Endometrial microvascular endothelial cells (primary cell): ENCODE results near the gene MRPL24. TPM values are rescaled to one million over a fixed set of nuclear protein-coding genes. Genes with fewer than 3 reads are reported as not detected.

Source experiments
- in situ Hi-C: cut with HindIII; loops from 2 replicates; pipeline ENCODE4 v1.10.0; 2017; ENCODE audit warnings: low sequenced_read_pairs, low pct_unique_long_range_greater_than_20kb; ENCODE audit errors: inconsistent ontology term
- total RNA-seq: library from RNA; depleted of rRNA; stranded (reverse); fragments of >200 nt; gene quantifications from one replicate; pipeline ENCODE4 v1.2.3, GENCODE V29; 2015; ENCODE audit errors: inconsistent ontology term

Gene MRPL24
- total RNA-seq, 1 donor from 2014 or later, result 87.7 TPM

DNA sequence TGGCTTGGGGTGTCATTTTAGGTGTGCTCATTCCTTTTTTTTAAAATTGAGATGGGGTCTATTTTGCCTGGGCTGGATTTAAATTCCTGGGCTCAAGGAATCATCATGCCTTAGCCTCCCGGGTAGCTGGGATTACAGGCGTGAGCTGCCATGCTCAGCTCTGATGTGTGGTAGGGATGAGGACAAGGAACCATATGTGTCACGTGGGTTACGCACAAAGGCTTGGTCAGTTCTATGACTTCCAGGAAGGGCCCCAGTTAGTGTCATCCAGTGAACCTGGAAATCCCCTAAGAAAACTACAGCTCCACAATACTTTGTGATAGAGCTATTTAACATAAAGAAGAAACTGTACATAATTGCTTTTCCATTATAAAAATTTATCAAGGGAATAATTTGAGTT is 19.4 kb downstream of the MRPL24 start:
- in situ Hi-C loops, result no loop called here

DNA sequence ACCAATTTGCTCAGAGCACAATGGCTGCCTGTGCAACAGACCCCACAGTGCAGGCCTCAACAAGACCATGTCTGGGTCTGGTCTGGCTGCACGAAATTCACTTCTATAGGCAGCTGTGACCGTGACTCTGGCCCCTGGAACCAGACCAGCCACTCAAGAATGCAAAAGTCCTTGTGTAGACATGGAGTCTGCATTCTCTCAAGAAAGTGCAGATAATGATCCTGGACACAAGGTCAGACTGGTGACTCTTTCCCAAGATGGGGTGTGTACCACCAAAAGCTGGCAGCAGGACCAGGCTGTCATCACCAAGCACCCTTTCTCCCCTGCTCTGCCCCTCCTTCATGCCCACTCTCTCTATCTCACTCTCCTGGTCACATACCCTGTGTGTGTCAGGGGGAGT is 19.8 kb downstream of the MRPL24 start:
- in situ Hi-C loops, result no loop called here

- in situ Hi-C loops, result no loop called here
Measured at GRCh38 chr1:156717351-156717750, 23.5 kb downstream of the MRPL24 start.

- in situ Hi-C loops, result no loop called here
Measured at GRCh38 chr1:156714830-156715229, 26.1 kb downstream of the MRPL24 start.

DNA sequence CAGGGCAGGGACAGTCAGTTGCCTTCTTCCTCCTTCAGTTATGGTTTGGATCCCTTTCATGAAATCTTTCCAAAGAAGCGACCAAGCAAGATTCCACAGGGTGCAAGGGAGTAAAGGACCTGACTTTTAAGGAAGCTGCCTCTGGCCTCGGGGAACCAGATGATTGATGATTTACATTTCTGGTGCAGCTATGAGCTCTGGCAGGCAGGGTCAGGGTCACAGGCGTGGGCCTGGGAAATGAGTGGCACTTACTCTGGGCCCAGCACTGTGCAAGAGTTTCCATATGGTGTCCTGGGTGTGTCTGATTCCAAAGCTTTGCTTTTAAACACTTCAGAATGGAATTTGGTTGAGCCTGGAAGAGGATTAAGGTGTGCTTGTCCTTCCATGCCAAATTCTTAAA is 28.3 kb downstream of the MRPL24 start:
- in situ Hi-C loops, result no loop called here

DNA sequence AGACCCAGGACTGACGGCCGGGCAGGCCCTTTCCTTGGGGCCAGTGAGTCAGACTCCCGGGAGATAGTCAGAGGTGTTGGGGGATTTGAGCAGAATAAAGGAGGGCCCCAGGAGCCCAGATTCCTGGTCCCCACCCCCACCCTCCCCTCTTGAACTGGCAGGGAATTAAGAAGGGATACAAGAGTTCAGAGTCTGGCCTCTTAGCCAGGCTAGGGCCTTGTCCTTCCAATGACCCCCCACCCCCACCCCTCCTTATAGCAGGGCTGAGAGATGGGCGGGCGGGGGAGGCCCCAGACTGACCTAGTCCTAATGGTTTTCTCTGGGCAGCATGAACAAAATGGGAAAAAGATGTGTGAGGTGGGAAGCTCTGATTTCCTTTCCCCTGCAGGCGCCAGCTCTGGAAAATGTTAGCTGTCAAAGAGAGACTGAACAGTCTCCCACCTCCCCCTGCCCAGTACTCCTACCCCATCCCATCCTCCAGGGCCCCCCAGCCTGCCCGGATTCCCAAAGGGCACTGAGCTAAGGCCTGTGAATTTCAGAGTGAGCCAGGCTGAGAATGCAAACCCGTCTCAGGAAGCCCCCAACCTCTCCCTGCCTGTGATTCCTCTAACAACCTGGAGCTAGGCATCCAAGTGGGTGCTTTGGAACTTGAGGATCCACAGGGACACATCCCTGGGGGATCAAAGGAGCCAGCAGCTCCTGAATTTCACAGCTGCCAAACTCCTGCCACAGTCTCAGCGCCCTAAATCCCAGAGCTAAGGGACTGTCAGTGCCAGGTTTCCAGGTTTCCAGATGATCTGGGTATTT is 29.7 kb downstream of the MRPL24 start:
- in situ Hi-C loops, result no loop called here

GRCh38 chr1:156709757-156710489 is 31.0 kb downstream of the MRPL24 start:
- in situ Hi-C loops, result no loop called here

DNA sequence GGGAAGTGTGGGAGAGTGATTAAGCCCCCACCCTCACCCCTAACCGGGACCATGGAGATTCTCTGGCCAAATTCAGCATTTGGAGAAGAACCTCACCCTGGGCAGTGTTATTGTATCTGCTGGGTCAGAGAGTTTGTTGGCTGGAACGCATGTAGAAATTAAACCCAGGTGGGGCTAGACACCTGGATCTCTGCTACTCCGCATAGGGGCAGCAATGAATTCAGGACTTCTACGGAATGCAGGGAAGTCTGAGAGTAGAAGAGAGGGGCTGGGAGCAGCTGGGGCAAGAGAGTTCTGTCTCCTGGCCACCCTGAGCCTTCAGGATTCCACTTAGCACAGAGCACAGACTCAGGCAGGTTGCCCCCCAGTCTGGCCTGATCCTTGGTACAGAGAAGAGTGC is 31.9 kb downstream of the MRPL24 start:
- in situ Hi-C loops, result no loop called here

- in situ Hi-C loops, result no loop called here
Measured at GRCh38 chr1:156708218-156708661, 32.6 kb downstream of the MRPL24 start.

- in situ Hi-C loops, result no loop called here
Measured at GRCh38 chr1:156707417-156708217, 33.3 kb downstream of the MRPL24 start.

- in situ Hi-C loops, result no loop called here
Measured at GRCh38 chr1:156706657-156707416, 34.1 kb downstream of the MRPL24 start.

- in situ Hi-C loops, result no loop called here
Measured at GRCh38 chr1:156705918-156706656, 34.8 kb downstream of the MRPL24 start.

- in situ Hi-C loops, result no loop called here
Measured at GRCh38 chr1:156705321-156705917, 35.5 kb downstream of the MRPL24 start, which contains the start of gene CRABP2. CRABP2 (minus strand) TSS chr1:156705583; CDS start chr1:156705446, 137 bp downstream.

GRCh38 chr1:156704930-156705320 is 36.0 kb downstream of the MRPL24 start:
- in situ Hi-C loops, result no loop called here

GRCh38 chr1:156704166-156704711 is 36.6 kb downstream of the MRPL24 start:
- in situ Hi-C loops, result no loop called here

DNA sequence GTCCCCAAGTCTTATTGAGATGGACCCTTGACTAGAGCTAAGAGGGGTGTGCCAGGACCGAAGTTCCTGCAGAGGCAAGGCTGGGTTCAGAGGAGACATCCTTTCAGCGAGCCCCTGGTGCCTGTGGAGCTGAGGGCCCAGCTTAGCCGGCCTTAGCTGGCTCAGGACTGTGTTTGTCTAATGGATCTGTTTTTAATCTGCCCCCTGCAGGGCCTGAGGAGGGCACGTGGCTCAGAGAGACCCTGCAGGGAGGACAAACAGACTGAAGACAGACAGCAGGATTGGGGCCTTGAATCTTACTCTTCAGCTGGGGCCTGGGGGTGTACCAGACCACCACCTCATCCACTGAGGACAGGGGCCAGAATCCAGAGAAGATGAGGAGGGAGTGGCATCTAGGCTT is 37.1 kb downstream of the MRPL24 start:
- in situ Hi-C loops, result no loop called here

DNA sequence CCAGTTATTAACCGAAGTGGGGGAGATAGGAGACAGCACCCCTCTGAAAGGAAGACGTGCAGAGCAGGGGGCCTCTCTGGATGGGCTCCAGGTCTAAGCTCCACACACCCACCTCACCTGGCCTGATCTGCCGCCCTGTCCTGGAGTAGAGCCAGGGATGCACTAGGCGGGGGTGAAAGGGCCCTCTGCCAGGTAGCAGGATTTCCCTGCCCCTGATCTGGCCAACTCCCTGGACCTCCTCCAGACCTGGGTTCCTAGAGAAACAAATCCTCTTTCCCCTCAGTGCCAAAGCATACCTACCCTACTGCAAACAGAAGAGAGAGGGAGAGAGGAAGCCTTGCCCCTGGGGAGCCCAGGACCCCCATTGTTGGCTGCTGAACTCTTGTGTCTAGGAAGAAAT is 37.6 kb downstream of the MRPL24 start:
- in situ Hi-C loops, result no loop called here
